H1 (cell line): ENCODE results near the gene COL27A1. TPM values are rescaled to one million over a fixed set of nuclear protein-coding genes. Genes with fewer than 3 reads are reported as not detected.

Source experiments
- CTCF ChIA-PET: fragments of 300-600 bp; sonication (Branson Sonifier 250); formaldehyde crosslinking; loops from one replicate; lab custom pipeline; 2021; ENCODE audit not compliant: partially characterized antibody; lab: Charles Lee
- POLR2A ChIA-PET: fragments of 300-600 bp; sonication (Branson Sonifier 250); formaldehyde crosslinking; loops from one replicate; lab custom pipeline; 2021; ENCODE audit warnings: inconsistent platforms; ENCODE audit not compliant: partially characterized antibody; lab: Charles Lee
- DNase-seq, 2 experiments: peaks; one replicate each; pipeline versions ENCODE4 v3.0.0 to v3.0.0-alpha.2; 2010 to 2022; ENCODE audit warnings: low spot score in 2 of 2, low read depth in 1 of 2, mixed read lengths in 1 of 2
- FAIRE-seq: peaks from 2 replicates; lab custom pipeline; 2011; peaks lifted over from hg19 to GRCh38; lab: Jason Lieb, UNC
- H2AFZ ChIP-seq: 2 replicates; pipeline ENCODE4 v1.8.1; 2012; ENCODE audit warnings: low read length, inconsistent platforms
- H2AK5ac ChIP-seq: 2 replicates; pipeline ENCODE4 v1.6.1; 2013; ENCODE audit warnings: low read depth, low read length
- H2BK120ac ChIP-seq: replicated peaks from 2 replicates; pipeline ENCODE3; 2013; ENCODE audit warnings: low read depth, low read length, inconsistent platforms
- H2BK12ac ChIP-seq: 2 replicates; pipeline ENCODE4 v1.6.1; 2013; ENCODE audit warnings: low read depth, low read length
- H2BK15ac ChIP-seq: 2 replicates; pipeline ENCODE4 v1.6.1; 2013; ENCODE audit warnings: low read length
- H2BK20ac ChIP-seq: 2 replicates; pipeline ENCODE4 v1.6.1; 2013; ENCODE audit warnings: low read length
- H2BK5ac ChIP-seq: 2 replicates; pipeline ENCODE4 v1.6.1; 2013; ENCODE audit warnings: low read depth, low read length
- H3K14ac ChIP-seq: 2 replicates; pipeline ENCODE4 v1.6.1; 2013; ENCODE audit warnings: inconsistent platforms; ENCODE audit not compliant: insufficient read length
- H3K18ac ChIP-seq: 2 replicates; pipeline ENCODE4 v1.6.1; 2013; ENCODE audit warnings: low read length; ENCODE audit errors: extremely low read depth
- H3K23ac ChIP-seq: 2 replicates; pipeline ENCODE4 v1.6.1; 2013; ENCODE audit warnings: inconsistent platforms; ENCODE audit not compliant: insufficient read length
- H3K23me2 ChIP-seq: 2 replicates; pipeline ENCODE4 v1.6.1; 2013; ENCODE audit warnings: low read depth, low read length
- H3K27ac ChIP-seq: 2 replicates; pipeline ENCODE4 v1.6.1; 2011; ENCODE audit warnings: low read depth, low read length, inconsistent platforms
- H3K27me3 ChIP-seq, 4 experiments: replicated peaks in 1 of 4; 1 replicate in 1 of 4; 2 replicates in 3 of 4; pipeline versions ENCODE4 v1.6.1 to v1.8.1; 2011 to 2013; ENCODE audit warnings: low read length in 3 of 4, mild to moderate bottlenecking in 3 of 4, inconsistent platforms in 2 of 4, mixed read lengths in 2 of 4, moderate library complexity in 1 of 4; ENCODE audit not compliant: control insufficient read depth in 3 of 4, insufficient read depth in 3 of 4; ENCODE audit errors: extremely low read depth in 1 of 4
- H3K36me3 ChIP-seq, 4 experiments: 2 replicates each; pipeline versions ENCODE4 v1.6.1 to v1.8.1; 2011 to 2013; ENCODE audit warnings: mild to moderate bottlenecking in 4 of 4, low read length in 3 of 4, moderate library complexity in 2 of 4, control low read depth in 1 of 4, inconsistent platforms in 1 of 4; ENCODE audit not compliant: insufficient read depth in 4 of 4, control insufficient read depth in 2 of 4
- H3K4ac ChIP-seq: replicated peaks from 2 replicates; pipeline ENCODE3; 2013; ENCODE audit warnings: low read length, low read depth, mixed read lengths, inconsistent platforms; ENCODE audit not compliant: insufficient read length
- H3K4me1 ChIP-seq, 4 experiments: replicated peaks in 1 of 4; 1 replicate in 1 of 4; 2 replicates in 3 of 4; pipeline versions ENCODE4 v1.6.1 to v1.8.1; 2011 to 2013; ENCODE audit warnings: low read length in 3 of 4, inconsistent platforms in 2 of 4, mixed read lengths in 1 of 4; ENCODE audit not compliant: insufficient read depth in 4 of 4, control insufficient read depth in 3 of 4
- H3K4me2 ChIP-seq, 2 experiments: 2 replicates each; pipeline versions ENCODE4 v1.6.1 to v1.8.1; 2011 to 2013; ENCODE audit warnings: low read depth in 2 of 2, low read length in 2 of 2, control low read depth in 1 of 2, inconsistent platforms in 1 of 2, mild to moderate bottlenecking in 1 of 2; ENCODE audit not compliant: insufficient read depth in 1 of 2
- H3K4me3 ChIP-seq, 4 experiments: fragments of 200-600, 300-600 bp in 1 of 4; sonication (generic), shearing (Covaris generic), sonication (Bioruptor Twin) in 1 of 4; 2 replicates each; pipeline versions ENCODE4 v1.5.1 to v1.8.1; 2011 to 2016; ENCODE audit warnings: low read length in 4 of 4, low read depth in 3 of 4, control low read depth in 2 of 4, inconsistent platforms in 2 of 4, mild to moderate bottlenecking in 2 of 4, mixed read lengths in 1 of 4, moderate library complexity in 1 of 4; ENCODE audit not compliant: insufficient read depth in 2 of 4; ENCODE audit errors: extremely low read depth in 1 of 4
- H3K56ac ChIP-seq: replicated peaks from 2 replicates; pipeline ENCODE3; 2013; ENCODE audit warnings: low read depth, mild to moderate bottlenecking, mixed read lengths, low read length, inconsistent platforms; ENCODE audit not compliant: insufficient read length
- H3K79me1 ChIP-seq: 2 replicates; pipeline ENCODE4 v1.6.1; 2013; ENCODE audit warnings: low read depth, low read length, control low read depth
- H3K79me2 ChIP-seq, 2 experiments: 2 replicates each; pipeline versions ENCODE4 v1.6.1 to v1.8.1; 2012 to 2013; ENCODE audit warnings: low read length in 2 of 2, mild to moderate bottlenecking in 2 of 2, inconsistent platforms in 1 of 2; ENCODE audit not compliant: insufficient read depth in 2 of 2, control insufficient read depth in 1 of 2
- H3K9ac ChIP-seq, 4 experiments: replicated peaks in 1 of 4; 1 replicate in 1 of 4; 2 replicates in 3 of 4; pipeline versions ENCODE4 v1.6.1 to v1.8.1; 2011 to 2013; ENCODE audit warnings: low read depth in 3 of 4, low read length in 3 of 4, control low read depth in 2 of 4, mild to moderate bottlenecking in 2 of 4, moderate library complexity in 2 of 4, inconsistent platforms in 1 of 4; ENCODE audit errors: extremely low read depth in 1 of 4
- H3K9me3 ChIP-seq, 2 experiments: 2 replicates each; pipeline versions ENCODE4 v1.6.1 to v1.8.1; 2012 to 2013; ENCODE audit warnings: mild to moderate bottlenecking in 2 of 2, moderate library complexity in 2 of 2, control low read depth in 1 of 2, inconsistent platforms in 1 of 2, low read depth in 1 of 2, low read length in 1 of 2, mixed read lengths in 1 of 2; ENCODE audit not compliant: insufficient read depth in 2 of 2
- H4K20me1 ChIP-seq, 2 experiments: replicated peaks in 1 of 2; 2 replicates each; pipeline versions ENCODE3 to v1.8.1; 2011 to 2013; ENCODE audit warnings: inconsistent platforms in 2 of 2, low read length in 2 of 2, mild to moderate bottlenecking in 1 of 2; ENCODE audit not compliant: insufficient read depth in 2 of 2, control insufficient read depth in 1 of 2
- H4K5ac ChIP-seq: 2 replicates; pipeline ENCODE4 v1.6.1; 2013; ENCODE audit warnings: low read length, low read depth, mixed read lengths, inconsistent platforms; ENCODE audit not compliant: insufficient read length
- H4K8ac ChIP-seq: 2 replicates; pipeline ENCODE4 v1.8.0; 2013; ENCODE audit warnings: mild to moderate bottlenecking, moderate library complexity, low read length, inconsistent platforms; ENCODE audit not compliant: insufficient read depth; ENCODE audit errors: extremely low read depth
- H4K91ac ChIP-seq: replicated peaks from 2 replicates; pipeline ENCODE3; 2013; ENCODE audit warnings: low read length, mixed read lengths, inconsistent platforms; ENCODE audit not compliant: insufficient read length
- BCL11A ChIP-seq, 2 experiments: IDR thresholded peaks; one replicate each; pipeline ENCODE4 v1.6.1; 2011; ENCODE audit warnings: low read depth in 2 of 2, low read length in 2 of 2, mild to moderate bottlenecking in 2 of 2
- CEBPB ChIP-seq: IDR thresholded peaks from 2 replicates; pipeline ENCODE4 v1.6.1; 2012; ENCODE audit warnings: low read depth, low read length
- CHD1 ChIP-seq: IDR thresholded peaks from 2 replicates; pipeline ENCODE4 v1.6.1; 2012; ENCODE audit warnings: low read depth, low read length, improper control_type of control experiment
- CHD2 ChIP-seq: IDR thresholded peaks from 2 replicates; pipeline ENCODE4 v1.6.1; 2012; ENCODE audit warnings: low read length, improper control_type of control experiment
- EGR1 ChIP-seq: IDR thresholded peaks from 2 replicates; pipeline ENCODE4 v1.6.1; 2011; ENCODE audit warnings: low read depth, low read length, borderline replicate concordance
- RBBP5 ChIP-seq: IDR thresholded peaks from 2 replicates; pipeline ENCODE4 v1.7.1; 2012; ENCODE audit warnings: low read depth, mild to moderate bottlenecking, inconsistent platforms, low read length, moderate library complexity, borderline replicate concordance
- SIRT6 ChIP-seq: IDR thresholded peaks from one replicate; pipeline ENCODE4 v1.7.1; 2012; ENCODE audit warnings: low read length, inconsistent platforms
- SIX5 ChIP-seq: IDR thresholded peaks from 2 replicates; pipeline ENCODE4 v1.6.1; 2011; ENCODE audit warnings: mild to moderate bottlenecking, low read depth, low read length
- TEAD4 ChIP-seq: IDR thresholded peaks from 2 replicates; pipeline ENCODE4 v1.6.1; 2012; ENCODE audit warnings: low read depth, low read length, inconsistent platforms, mixed read lengths
- WGBS, 2 experiments: shearing (Covaris generic) in 1 of 2; methylation state at CpG; one replicate each; pipeline versions ENCODE4 v1.1.6 to v1.1.7; 2013 to 2015; ENCODE audit warnings: low lambda C conversion rate in 2 of 2, mixed read lengths in 2 of 2, inconsistent platforms in 1 of 2, low coverage in 1 of 2, missing lambda C conversion rate in 1 of 2; ENCODE audit not compliant: insufficient replicate concordance in 2 of 2, insufficient coverage in 1 of 2, insufficient read length in 1 of 2; ENCODE audit errors: extremely low coverage in 1 of 2, missing lambda C conversion rate in 1 of 2; 5-methylcytosine and 5-hydroxymethylcytosine counted together
- polyA plus RNA-seq, 7 experiments: library from polyadenylated mRNA; depleted of rRNA in 3 of 7; stranded (reverse) in 5 of 7; unstranded in 2 of 7; fragments of >200 nt in 5 of 7; fragments of 200-250 nt in 2 of 7; gene quantifications; 1 replicate in 5 of 7; 2 replicates in 1 of 7; 4 replicates in 1 of 7; pipeline versions ENCODE4 v1.2.1 to v1.2.3, GENCODE V29; 2011 to 2013; ENCODE audit warnings: missing spikeins in 2 of 7, mixed read lengths in 2 of 7
- total RNA-seq: library from RNA; stranded (reverse); fragmentation: NEBNext Ultra II Directional; extraction: Animal tissue kit (Norgen Biotek cat#: 25700); gene quantifications from 2 replicates; pipeline ENCODE4 v1.2.1, GENCODE V29; 2021

The COL27A1 gene
- total and polyA plus RNA-seq, 2 of the 8 experiments (the other 6 are each of a cell fraction or from before 2014, with no cell fraction given) = 15.1 to 22.8 TPM

GRCh38 chr9:114318416-114318815 is 163.1 kb downstream of the COL27A1 start:
- Histone ChIP-seq H2BK12ac (no peak overlapping the region), H3K9me3 (no peaks in the 10 kb centered on the region), H3K23me2 (peaks cover 1% of the 10 kb centered on the region; the same call in 1 of the 2 replicates), H4K8ac (no peak overlapping the region), H4K20me1 (no peaks in the 10 kb centered on the region), H4K5ac (no peak overlapping the region), H3K4me2 (no peak overlapping the region), H2BK5ac (no peak overlapping the region), H3K4me1 (no peaks in the 10 kb centered on the region), H3K56ac (no peak overlapping the region), H3K9ac (no peak overlapping the region), H3K23ac (no peak overlapping the region), H2AFZ (no peak overlapping the region), H2BK20ac (no peak overlapping the region), H3K14ac (no peak overlapping the region), H2BK15ac (no peak overlapping the region), H2AK5ac (no peak overlapping the region), H3K18ac (no peak overlapping the region), H3K79me1 (no peaks in the 10 kb centered on the region), H2BK120ac (no peak overlapping the region), H3K79me2 (no peaks in the 10 kb centered on the region), H3K27me3 (no peaks in the 10 kb centered on the region), H3K36me3 (no peaks in the 10 kb centered on the region), H3K4me3 (no peak overlapping the region), H3K27ac (no peak overlapping the region), H4K91ac (no peak overlapping the region), H3K4ac (no peak overlapping the region)
- ChIA-PET CTCF (interaction anchor here (1.1 kb wide), 1 partner anchor 236 kb away, joined by 6 read pairs; no protein-coding TSS in a partner anchor), POLR2A (no interaction called here)
- 98% methylated on average over 7 of the region's 8 CpGs; no CpG with 5 or more reads in 1 of the 2 experiments for WGBS, 2 experiments
- FAIRE-seq (no peak), DNase-seq (no peak)
- TF ChIP-seq SIRT6 (no peak), EGR1 (no peak), CEBPB (no peak), TEAD4 (no peak), CHD1 (no peak), CHD2 (no peak), RBBP5 (no peak), SIX5 (no peak), BCL11A (IDR thresholded peaks at IDR 0.05; ENCODE audit: low read depth in 2 of 2, low read length in 2 of 2) (no peak)
